LNCaP clone FGC (cell line): ENCODE data around the gene ZNF695.
"Not testable (repeated sequence)": the region's sequence is repeated elsewhere in the genome, so short reads cannot be mapped to it uniquely, and the experiment has no call there.

Source experiments
- DNase-seq: peaks from one replicate; pipeline ENCODE4 v3.0.0-alpha.2; 2011; ENCODE audit warnings: low read depth
- H3K4me3 ChIP-seq: 2 replicates; pipeline ENCODE4 v1.5.1; 2011; ENCODE audit warnings: mild to moderate bottlenecking, low read depth, low read length, control low read depth
- TF ChIP-seq, protein P1 (sequence below): IDR thresholded peaks from 2 replicates; pipeline ENCODE4 v1.5.1; 2012; ENCODE audit warnings: mild to moderate bottlenecking; ENCODE audit not compliant: control insufficient read depth, insufficient read depth; ENCODE audit errors: extremely low read depth

Gene ZNF695

DNA sequence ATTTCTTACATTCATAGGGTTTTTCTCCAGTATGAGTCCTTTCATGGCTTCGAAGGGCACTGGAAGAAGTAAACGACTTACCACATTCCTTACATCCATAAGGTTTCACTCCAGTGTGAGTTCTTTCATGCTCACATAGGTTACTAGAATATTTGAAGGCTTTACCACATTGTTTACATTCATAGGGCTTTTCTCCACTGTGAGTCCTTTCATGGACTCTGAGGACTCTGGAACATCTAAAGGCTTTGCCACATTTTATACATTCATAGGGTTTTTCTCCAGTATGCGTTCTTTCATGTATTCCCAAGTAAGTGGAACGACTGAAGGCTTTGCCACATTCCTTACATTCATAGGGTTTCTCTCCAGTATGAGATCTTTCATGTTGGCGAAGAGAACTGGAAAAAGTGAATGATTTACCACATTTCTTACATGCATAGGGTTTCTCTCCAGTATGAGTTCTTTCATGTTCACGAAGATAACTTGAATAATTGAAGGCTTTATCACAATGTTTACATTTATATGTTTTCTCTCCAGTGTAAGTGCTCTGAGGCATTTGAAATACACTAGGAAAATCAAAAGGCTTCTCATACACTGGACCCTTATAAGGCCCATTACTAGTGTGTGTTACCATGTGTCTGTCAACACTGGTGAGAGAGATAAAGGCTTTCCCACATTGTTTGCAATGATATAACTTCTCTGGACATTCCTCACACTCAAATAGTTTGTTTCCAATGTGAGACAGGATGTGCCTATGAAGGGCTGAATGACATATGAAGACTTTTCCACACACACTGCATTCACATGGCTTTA is 29.9 kb upstream of the ZNF695 start:
- no peak overlapping the region for H3K4me3 ChIP-seq
- no peak for DNase-seq
- TF ChIP-seq, protein P1, sequence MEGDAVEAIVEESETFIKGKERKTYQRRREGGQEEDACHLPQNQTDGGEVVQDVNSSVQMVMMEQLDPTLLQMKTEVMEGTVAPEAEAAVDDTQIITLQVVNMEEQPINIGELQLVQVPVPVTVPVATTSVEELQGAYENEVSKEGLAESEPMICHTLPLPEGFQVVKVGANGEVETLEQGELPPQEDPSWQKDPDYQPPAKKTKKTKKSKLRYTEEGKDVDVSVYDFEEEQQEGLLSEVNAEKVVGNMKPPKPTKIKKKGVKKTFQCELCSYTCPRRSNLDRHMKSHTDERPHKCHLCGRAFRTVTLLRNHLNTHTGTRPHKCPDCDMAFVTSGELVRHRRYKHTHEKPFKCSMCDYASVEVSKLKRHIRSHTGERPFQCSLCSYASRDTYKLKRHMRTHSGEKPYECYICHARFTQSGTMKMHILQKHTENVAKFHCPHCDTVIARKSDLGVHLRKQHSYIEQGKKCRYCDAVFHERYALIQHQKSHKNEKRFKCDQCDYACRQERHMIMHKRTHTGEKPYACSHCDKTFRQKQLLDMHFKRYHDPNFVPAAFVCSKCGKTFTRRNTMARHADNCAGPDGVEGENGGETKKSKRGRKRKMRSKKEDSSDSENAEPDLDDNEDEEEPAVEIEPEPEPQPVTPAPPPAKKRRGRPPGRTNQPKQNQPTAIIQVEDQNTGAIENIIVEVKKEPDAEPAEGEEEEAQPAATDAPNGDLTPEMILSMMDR: no peak

GRCh38 chr1:247032306-247032705 is 24.4 kb upstream of the ZNF695 start:
- DNase-seq, H3K4me3 ChIP-seq: not testable (repeated sequence)

GRCh38 chr1:247024658-247025057 is 16.8 kb upstream of the ZNF695 start:
- not testable (repeated sequence) for H3K4me3 ChIP-seq, DNase-seq

- DNase-seq: no peak
- H3K4me3 ChIP-seq: no peak overlapping the region
- TF ChIP-seq, protein P1: no peak
Measured at GRCh38 chr1:247013391-247013790, 5.5 kb upstream of the ZNF695 start.

GRCh38 chr1:247008406-247008799 is 546 bp upstream of the ZNF695 start:
- TF ChIP-seq, protein P1: no peak
- H3K4me3 ChIP-seq: peak overlapping the region; percentile 66

DNA sequence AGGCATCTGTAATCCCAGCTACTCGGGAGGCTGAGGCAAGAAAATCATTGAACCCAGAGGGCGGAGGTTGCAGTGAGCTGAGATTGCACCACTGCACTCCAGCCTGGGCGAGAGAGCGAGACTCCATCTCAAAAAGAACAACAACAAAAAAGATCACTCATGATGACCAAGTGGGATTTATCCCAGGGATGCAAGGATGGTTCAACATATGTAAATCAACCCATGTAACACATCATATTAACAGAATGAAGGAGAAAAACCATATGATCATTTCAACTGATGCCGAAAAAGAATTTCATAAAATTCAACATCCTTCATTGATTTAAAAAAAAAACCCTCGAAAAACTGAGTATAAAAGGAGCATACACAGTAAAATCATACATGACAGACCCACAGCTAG is 3.8 kb downstream of the ZNF695 start:
- DNase-seq, H3K4me3 ChIP-seq: not testable (repeated sequence)

More at GRCh38 chr1:247008406-247008799, 546 bp upstream of the ZNF695 start:
- no peak for DNase-seq

GRCh38 chr1:246989901-246990300 is 18.0 kb downstream of the ZNF695 start:
- no peak for DNase-seq
- H3K4me3 ChIP-seq: no peak overlapping the region
- TF ChIP-seq, protein P1: no peak

- no peak overlapping the region for H3K4me3 ChIP-seq
- DNase-seq: no peak
- TF ChIP-seq, protein P1: no peak
Measured at GRCh38 chr1:246988316-246988715, 19.5 kb downstream of the ZNF695 start.
